ENCODE results near the gene HIPK2.

HIPK2 gene

DNA sequence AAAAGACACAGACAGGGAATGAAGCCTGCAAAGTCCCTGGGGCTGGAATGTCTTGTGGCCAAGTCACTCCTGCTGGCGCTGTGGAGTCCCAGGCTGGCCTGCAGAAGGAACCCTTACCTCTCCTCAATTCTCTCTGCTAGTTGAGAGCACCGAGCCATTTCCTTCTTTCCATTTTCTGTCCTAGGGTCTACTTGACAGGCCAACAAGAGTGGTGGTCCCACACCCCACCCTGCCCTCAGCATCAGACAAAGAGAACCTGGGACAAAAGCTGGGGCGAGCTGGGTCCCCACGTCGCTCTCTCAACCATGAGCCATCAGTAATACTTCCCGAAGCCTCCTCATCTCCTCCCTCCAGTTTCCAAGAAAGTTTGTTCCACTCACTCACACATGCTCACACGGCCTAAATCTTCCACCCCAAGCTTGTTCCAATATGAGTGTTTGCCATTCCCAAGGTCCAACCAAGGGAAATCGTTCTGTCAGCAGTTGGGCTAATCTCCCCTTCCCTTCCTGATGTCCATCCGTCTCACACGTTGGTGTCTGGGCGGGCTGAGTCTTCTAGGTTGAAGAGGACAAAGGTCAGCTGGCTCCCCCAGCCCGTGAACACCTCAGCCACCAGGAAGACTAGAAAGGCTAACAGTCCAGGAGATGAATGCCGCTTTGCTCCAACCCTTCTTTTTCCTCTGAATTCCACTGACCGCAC is 210.0 kb downstream of the HIPK2 start:
- no peak for DNase-seq (ENCODE audit: extremely low spot score)
- ChIA-PET CTCF (no interaction called here), POLR2A (no interaction called here)
- TF ChIP-seq BHLHE40 (IDR thresholded peaks at IDR 0.05; ENCODE audit: borderline replicate concordance) (no peak), CTBP1 (IDR thresholded peaks at IDR 0.05; ENCODE audit: borderline replicate concordance) (no peak), L3MBTL2 (conservative IDR thresholded peaks at IDR 0.05) (no peak), NFRKB (IDR thresholded peaks at IDR 0.05) (no peak), SP1 (IDR thresholded peaks at IDR 0.05) (no peak), ZNF384 (IDR thresholded peaks at IDR 0.05) (no peak), FOXA1 (IDR thresholded peaks at IDR 0.05) (no peak), FOXM1 (IDR thresholded peaks at IDR 0.05; ENCODE audit: borderline replicate concordance) (no peak), ELF4 (IDR thresholded peaks at IDR 0.05) (no peak)
- TF ChIP-seq, protein P1, sequence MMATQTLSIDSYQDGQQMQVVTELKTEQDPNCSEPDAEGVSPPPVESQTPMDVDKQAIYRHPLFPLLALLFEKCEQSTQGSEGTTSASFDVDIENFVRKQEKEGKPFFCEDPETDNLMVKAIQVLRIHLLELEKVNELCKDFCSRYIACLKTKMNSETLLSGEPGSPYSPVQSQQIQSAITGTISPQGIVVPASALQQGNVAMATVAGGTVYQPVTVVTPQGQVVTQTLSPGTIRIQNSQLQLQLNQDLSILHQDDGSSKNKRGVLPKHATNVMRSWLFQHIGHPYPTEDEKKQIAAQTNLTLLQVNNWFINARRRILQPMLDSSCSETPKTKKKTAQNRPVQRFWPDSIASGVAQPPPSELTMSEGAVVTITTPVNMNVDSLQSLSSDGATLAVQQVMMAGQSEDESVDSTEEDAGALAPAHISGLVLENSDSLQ (IDR thresholded peaks at IDR 0.05), result no peak

- ChIA-PET POLR2A (no interaction called here), CTCF (no interaction called here)
- no peak for DNase-seq (ENCODE audit: extremely low spot score)
- TF ChIP-seq ZNF384 (IDR thresholded peaks at IDR 0.05) (no peak), NFRKB (IDR thresholded peaks at IDR 0.05) (no peak), LEF1 (IDR thresholded peaks at IDR 0.05; ENCODE audit: borderline replicate concordance) (no peak), CTBP1 (IDR thresholded peaks at IDR 0.05; ENCODE audit: borderline replicate concordance) (no peak), HDGF (IDR thresholded peaks at IDR 0.05; ENCODE audit: borderline replicate concordance) (no peak), FOXM1 (IDR thresholded peaks at IDR 0.05; ENCODE audit: borderline replicate concordance) (no peak), FOXA1 (IDR thresholded peaks at IDR 0.05) (no peak), SUZ12 (IDR thresholded peaks at IDR 0.05) (no peak), TARDBP (IDR thresholded peaks at IDR 0.05) (no peak), SP1 (IDR thresholded peaks at IDR 0.05) (no peak), L3MBTL2 (conservative IDR thresholded peaks at IDR 0.05) (no peak)
- TF ChIP-seq, protein P1 (IDR thresholded peaks at IDR 0.05), result no peak
These were observed 210.8 kb downstream of the HIPK2 start for GRCh38 chr7:139566736-139567646.

- TF ChIP-seq SP1 (IDR thresholded peaks at IDR 0.05), result no peak
- TF ChIP-seq FOXK2 (IDR thresholded peaks at IDR 0.05), result no peak
- no peak for TF ChIP-seq L3MBTL2 (conservative IDR thresholded peaks at IDR 0.05)
- TF ChIP-seq NFRKB (IDR thresholded peaks at IDR 0.05), result no peak
- TF ChIP-seq BHLHE40 (IDR thresholded peaks at IDR 0.05; ENCODE audit: borderline replicate concordance), result no peak
- no peak for TF ChIP-seq LEF1 (IDR thresholded peaks at IDR 0.05; ENCODE audit: borderline replicate concordance)
- no peak for TF ChIP-seq TARDBP (IDR thresholded peaks at IDR 0.05)
- no peak for TF ChIP-seq ELF4 (IDR thresholded peaks at IDR 0.05)
- TF ChIP-seq, protein P1 (IDR thresholded peaks at IDR 0.05), result no peak
- no peak for TF ChIP-seq FOXA1 (IDR thresholded peaks at IDR 0.05)
- no peak for TF ChIP-seq ZNF384 (IDR thresholded peaks at IDR 0.05)
- no peak for TF ChIP-seq CTBP1 (IDR thresholded peaks at IDR 0.05; ENCODE audit: borderline replicate concordance)
- TF ChIP-seq FOXM1 (IDR thresholded peaks at IDR 0.05; ENCODE audit: borderline replicate concordance), result no peak
- ChIA-PET CTCF (interaction anchor here (0.6 to 1.9 kb wide), 2 partner anchors 22 to 440 kb away, joined by 4 to 5 read pairs; no protein-coding TSS in a partner anchor), POLR2A (interaction anchor here (1.0 kb wide), 1 partner anchor 25 kb away, joined by 3 read pairs; no protein-coding TSS in a partner anchor)
- no peak for DNase-seq (ENCODE audit: extremely low spot score)
These were observed 211.7 kb downstream of the HIPK2 start for GRCh38 chr7:139566075-139566474.

DNA sequence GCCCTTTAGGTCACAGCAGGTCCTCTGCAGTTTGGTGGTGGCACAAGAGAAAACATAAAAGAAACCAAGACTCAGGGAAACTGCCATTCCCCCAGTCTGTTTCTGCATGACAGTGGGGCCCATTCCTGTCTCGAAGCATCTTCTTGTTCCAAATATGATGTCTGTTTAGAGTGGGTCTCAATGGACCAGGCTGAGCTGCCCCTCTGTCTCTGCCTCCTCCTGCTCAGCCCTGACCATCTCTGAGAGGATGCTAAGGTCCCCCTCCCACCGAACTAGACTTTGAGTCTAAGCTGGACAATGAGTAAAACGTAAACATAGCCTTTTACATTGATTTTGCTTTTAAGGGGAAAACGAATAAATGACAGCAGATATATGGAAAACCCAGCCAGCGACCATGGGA is 213.9 kb downstream of the HIPK2 start:
- no peak for DNase-seq (ENCODE audit: extremely low spot score)
- ChIA-PET POLR2A (no interaction called here), CTCF (no interaction called here)
- TF ChIP-seq SUZ12 (IDR thresholded peaks at IDR 0.05) (no peak), ELF4 (IDR thresholded peaks at IDR 0.05) (no peak), NFRKB (IDR thresholded peaks at IDR 0.05) (no peak), ZNF384 (IDR thresholded peaks at IDR 0.05) (no peak), ARNT (IDR thresholded peaks at IDR 0.05) (no peak), CTBP1 (IDR thresholded peaks at IDR 0.05; ENCODE audit: borderline replicate concordance) (no peak), BHLHE40 (IDR thresholded peaks at IDR 0.05; ENCODE audit: borderline replicate concordance) (no peak), HDGF (IDR thresholded peaks at IDR 0.05; ENCODE audit: borderline replicate concordance) (no peak), L3MBTL2 (conservative IDR thresholded peaks at IDR 0.05) (no peak), LEF1 (IDR thresholded peaks at IDR 0.05; ENCODE audit: borderline replicate concordance) (no peak), FOXK2 (IDR thresholded peaks at IDR 0.05) (no peak)
- TF ChIP-seq, protein P1 (IDR thresholded peaks at IDR 0.05), result no peak

- POLR2A ChIA-PET, result no interaction called here
- no peak for DNase-seq (ENCODE audit: extremely low spot score)
- CTCF ChIA-PET, result interaction anchor here (0.9 kb wide), 1 partner anchor 128 kb away, joined by 3 read pairs; no protein-coding TSS in a partner anchor
- TF ChIP-seq FOXA1 (IDR thresholded peaks at IDR 0.05), result no peak
- TF ChIP-seq NFRKB (IDR thresholded peaks at IDR 0.05), result no peak
- TF ChIP-seq ELF4 (IDR thresholded peaks at IDR 0.05), result no peak
- TF ChIP-seq TARDBP (IDR thresholded peaks at IDR 0.05), result no peak
- TF ChIP-seq SP1 (IDR thresholded peaks at IDR 0.05), result no peak
- no peak for TF ChIP-seq BHLHE40 (IDR thresholded peaks at IDR 0.05; ENCODE audit: borderline replicate concordance)
- TF ChIP-seq FOXK2 (IDR thresholded peaks at IDR 0.05), result no peak
These were observed 214.7 kb downstream of the HIPK2 start for GRCh38 chr7:139562961-139563565.

Data from HEK293T (cell line).